ENCODE results near the gene TRMT10A. TPM values are rescaled to one million over a fixed set of nuclear protein-coding genes. Genes with fewer than 3 reads are reported as not detected.

Gene TRMT10A
- polyA plus RNA-seq (2011; rRNA removed) (7.2 and 10.6 TPM in 2 replicates), polyA plus RNA-seq (2017; fragmentation: RNase III; extraction: RNeasy Plus Mini Kit Qiagen cat#74134 plus additional on column Dnase treatment) (6.1 to 7.4 TPM (median 6.8 TPM) in 3 replicates), polyA minus RNA-seq (2011; rRNA and poly(A)+ RNA removed) (1.9 and 2.2 TPM in 2 replicates)
- polyA plus RNA-seq (2012; cell fraction: cytosol; rRNA removed) = 2.0 and 2.2 TPM in 2 replicates
- 0.73 and 1.4 TPM in 2 replicates for polyA plus RNA-seq (2012; cell fraction: nucleus; rRNA removed)

- WGBS (ENCODE audit: missing lambda C conversion rate) = 2% methylated on average over 36 of the region's 48 CpGs
- Histone ChIP-seq H3K4me1 (0 out of 3 replicates have a peak, but pooled peaks cover 4% of the 10 kb centered on the region), H3K9me3 (no peaks in the 10 kb centered on the region), H3K4me3 (peak within 1 kb of the TSS; percentile 76), H3K27ac (peak within 1 kb of the TSS; percentile 92 to 95), H3K4me2 (peak within 1 kb of the TSS; percentile 81)
- ATAC-seq = peak; percentile 98 to 99
- peak; percentile 70 to 96 for DNase-seq (ENCODE audit: low read depth in 1 of 2, low spot score in 1 of 2)
- FAIRE-seq = no peak
- no peak for TF ChIP-seq ZNF302 (CRISPR knock-in tag; IDR thresholded peaks at IDR 0.05)
- no peak for TF ChIP-seq ELK1 (IDR thresholded peaks at IDR 0.05; ENCODE audit: low read depth, low read length)
- TF ChIP-seq JUN (IDR thresholded peaks at IDR 0.05) = peak in 1 of 2 experiments; percentile 44; a peak in 3 of 5 replicates
- TF ChIP-seq MYC (IDR thresholded peaks at IDR 0.05; ENCODE audit: borderline replicate concordance, low read length) = peak; percentile 76
- TF ChIP-seq POLR2AphosphoS2 (conservative IDR thresholded peaks at IDR 0.05; ENCODE audit: low read length) = no peak
- no peak for TF ChIP-seq HEYL (CRISPR knock-in tag; IDR thresholded peaks at IDR 0.05)
- TF ChIP-seq MAX (IDR thresholded peaks at IDR 0.05) = peak; percentile 66
- no peak for TF ChIP-seq ESRRA (IDR thresholded peaks at IDR 0.05; ENCODE audit: borderline replicate concordance, low read length)
- no peak for TF ChIP-seq CHD2 (IDR thresholded peaks at IDR 0.05; ENCODE audit: low read length, partially characterized antibody)
- TF ChIP-seq HOXB5 (CRISPR knock-in tag; IDR thresholded peaks at IDR 0.05) = no peak
- no peak for TF ChIP-seq FOXS1 (CRISPR knock-in tag; IDR thresholded peaks at IDR 0.05)
- TF ChIP-seq RAD21 (conservative IDR thresholded peaks at IDR 0.05 in 1 of 2, IDR thresholded peaks at IDR 0.05 in 1 of 2) = no peak
- TF ChIP-seq CEBPB (IDR thresholded peaks at IDR 0.05) = peak in 1 of 2 experiments; percentile 25; a peak in 1 of 4 replicates
- TF ChIP-seq HDAC2 (IDR thresholded peaks at IDR 0.05) = no peak
- TF ChIP-seq PHF8 (IDR thresholded peaks at IDR 0.05; ENCODE audit: borderline replicate concordance, low read depth) = peak; percentile 65; the same call in 1 of the 2 replicates
- TF ChIP-seq BHLHE40 (IDR thresholded peaks at IDR 0.05; ENCODE audit: low read depth, low read length) = no peak
- no peak for TF ChIP-seq CBX8 (IDR thresholded peaks at IDR 0.05)
- peak; percentile 22; the same call in 1 of the 2 replicates for TF ChIP-seq POLR2A (IDR thresholded peaks at IDR 0.05; ENCODE audit: low read length)
- CTCF ChIA-PET = interaction anchor here (1.0 to 3.1 kb wide), 5 partner anchors 12 to 435 kb away, joined by 3 to 33 read pairs (median 3); no protein-coding TSS in a partner anchor
- POLR2A ChIA-PET = interaction anchor here (0.8 to 1.3 kb wide), 10 partner anchors 16 to 634 kb away, joined by 3 to 15 read pairs (median 4); partner anchors contain the start of genes DNAJB14 and LAMTOR3
Observed at GRCh38 chr4:99563310-99564186, at the start of gene TRMT10A. Gene TRMT10A (minus strand): TSS chr4:99564039. CDS start chr4:99559338, 4,701 bp downstream.

GRCh38 chr4:99612704-99613103 lies 48.9 kb upstream of the TRMT10A start:
- ChIA-PET POLR2A (no interaction called here), CTCF (no interaction called here)
- Histone ChIP-seq H3K4me1 (no peaks in the 10 kb centered on the region), H3K4me2 (no peak overlapping the region), H3K27ac (no peak overlapping the region), H3K4me3 (no peak overlapping the region), H3K9me3 (no peaks in the 10 kb centered on the region)
- no peak for ATAC-seq
- no peak for FAIRE-seq
- 30% methylated on average over 5 of the region's 5 CpGs for WGBS (ENCODE audit: missing lambda C conversion rate)
- DNase-seq (ENCODE audit: low read depth in 1 of 2, low spot score in 1 of 2) = no peak
- TF ChIP-seq ZNF302 (CRISPR knock-in tag; IDR thresholded peaks at IDR 0.05) = no peak
- TF ChIP-seq EP300 (IDR thresholded peaks at IDR 0.05) = no peak
- TF ChIP-seq GATA3 (IDR thresholded peaks at IDR 0.05; ENCODE audit: borderline replicate concordance) = no peak
- no peak for TF ChIP-seq FOXS1 (CRISPR knock-in tag; IDR thresholded peaks at IDR 0.05)
- TF ChIP-seq SREBF2 (IDR thresholded peaks at IDR 0.05) = no peak
- no peak for TF ChIP-seq JUN (IDR thresholded peaks at IDR 0.05)
- no peak for TF ChIP-seq CBX8 (IDR thresholded peaks at IDR 0.05)
- no peak for TF ChIP-seq JUNB (IDR thresholded peaks at IDR 0.05)
- TF ChIP-seq CEBPB (IDR thresholded peaks at IDR 0.05) = no peak
- TF ChIP-seq RFX5 (IDR thresholded peaks at IDR 0.05) = no peak
- no peak for TF ChIP-seq HMGXB4 (CRISPR knock-in tag; IDR thresholded peaks at IDR 0.05; ENCODE audit: borderline replicate concordance)
- TF ChIP-seq NFE2L2 (conservative IDR thresholded peaks at IDR 0.05; ENCODE audit: low read length) = no peak
